AG10803 (cell line): ENCODE measurements around the gene WDR36.

Experiments used
- DNase-seq: peaks from one replicate; pipeline ENCODE4 v3.0.0; 2010; ENCODE audit warnings: low read depth
- H3K4me3 ChIP-seq: 2 replicates; pipeline ENCODE4 v1.5.1; 2011; ENCODE audit warnings: mild to moderate bottlenecking, low read length, control low read depth
- CTCF ChIP-seq: conservative IDR thresholded peaks from 2 replicates; pipeline ENCODE4 v1.5.1; 2011; ENCODE audit warnings: mild to moderate bottlenecking, low read length, control low read depth, inconsistent platforms

WDR36 gene

DNA sequence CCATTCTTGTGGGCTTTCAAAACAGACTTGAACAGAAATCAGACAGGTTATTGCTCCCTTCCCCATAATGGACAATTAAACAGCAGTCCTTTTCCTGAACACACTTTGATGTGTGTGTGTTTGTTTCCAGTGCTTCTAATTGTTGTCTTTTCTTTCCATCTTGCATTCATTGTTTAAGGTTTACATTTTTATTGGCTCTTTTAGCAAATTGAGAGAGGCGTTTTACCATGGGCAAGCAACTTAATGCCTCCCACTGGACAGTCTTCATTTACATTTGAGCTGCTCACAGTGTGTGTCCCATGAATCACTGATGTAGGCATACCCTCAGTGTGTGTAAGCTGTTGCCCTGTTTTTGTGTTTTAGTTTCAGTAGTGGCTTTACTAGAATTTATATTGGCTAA lies 25.0 kb downstream of the WDR36 start:
- H3K4me3 ChIP-seq = no peak overlapping the region
- DNase-seq = no peak
- no peak for TF ChIP-seq CTCF

DNA sequence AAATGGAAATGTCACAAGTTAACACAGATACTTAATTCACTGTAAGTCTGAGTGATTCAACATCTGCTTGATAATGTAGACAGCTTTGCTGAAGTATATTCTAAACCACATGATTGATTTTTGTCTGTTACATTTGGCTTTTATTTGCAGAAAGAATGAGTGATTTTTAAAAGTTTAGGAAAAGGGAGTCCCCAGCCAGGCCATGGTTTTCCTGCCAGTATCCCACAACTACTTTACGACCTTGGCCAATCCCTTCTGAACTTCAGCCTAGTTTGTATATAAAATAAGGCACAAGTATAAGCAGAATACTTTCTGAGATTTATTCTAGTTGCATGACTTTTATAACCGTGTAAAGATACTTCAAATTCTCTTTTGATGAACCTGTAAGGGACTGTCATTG lies 27.1 kb downstream of the WDR36 start:
- no peak overlapping the region for H3K4me3 ChIP-seq
- DNase-seq = no peak
- TF ChIP-seq CTCF = no peak

- no peak for TF ChIP-seq CTCF
- DNase-seq = no peak
- H3K4me3 ChIP-seq = no peak overlapping the region
Measured at GRCh38 chr5:111119856-111120255, 27.7 kb downstream of the WDR36 start.

- no peak overlapping the region for H3K4me3 ChIP-seq
- TF ChIP-seq CTCF = no peak
Measured at GRCh38 chr5:111120911-111121310, 28.8 kb downstream of the WDR36 start.

GRCh38 chr5:111121926-111122325 lies 29.8 kb downstream of the WDR36 start:
- no peak for DNase-seq
- no peak overlapping the region for H3K4me3 ChIP-seq
- no peak for TF ChIP-seq CTCF

More at GRCh38 chr5:111120911-111121310, 28.8 kb downstream of the WDR36 start:
- DNase-seq = no peak

DNA sequence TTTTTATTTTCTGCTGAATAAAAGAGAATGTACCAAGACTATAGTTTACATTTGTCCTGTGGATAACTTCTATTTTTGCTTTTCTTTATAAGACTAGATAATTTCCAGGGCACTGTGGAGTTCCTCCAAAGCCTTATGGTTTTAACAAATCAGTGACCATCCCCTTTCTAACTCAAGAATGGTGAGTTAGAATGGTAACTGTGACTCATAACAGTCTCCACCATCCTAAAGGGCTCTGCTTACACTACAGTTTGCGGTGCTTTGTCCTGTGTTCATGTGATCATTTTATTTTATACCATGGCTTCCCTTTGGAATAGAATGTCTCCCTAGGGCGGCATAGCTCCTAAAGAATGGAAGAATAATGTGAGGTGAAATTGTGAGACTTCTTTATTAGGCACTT lies 30.2 kb downstream of the WDR36 start:
- H3K4me3 ChIP-seq = no peak overlapping the region
- TF ChIP-seq CTCF = no peak

DNA sequence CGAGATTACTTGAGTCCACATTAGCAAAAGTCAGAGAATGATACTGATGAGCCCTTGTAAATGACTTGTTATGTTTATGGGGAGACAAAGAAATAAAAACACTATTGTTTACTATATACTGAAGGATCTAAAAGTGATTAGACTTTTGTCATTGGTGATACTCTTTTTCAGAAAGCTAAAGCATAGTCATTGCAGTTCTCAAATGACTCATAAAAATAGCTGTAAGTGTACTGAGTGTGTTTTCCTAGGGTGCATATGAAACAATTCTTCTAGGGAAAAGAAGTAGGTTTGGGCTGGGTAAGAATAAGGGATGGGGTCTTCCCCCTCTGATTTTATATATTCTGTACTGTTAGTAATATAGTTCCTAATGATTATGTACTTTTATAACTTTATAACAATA lies 32.6 kb downstream of the WDR36 start:
- no peak for DNase-seq
- no peak overlapping the region for H3K4me3 ChIP-seq
- TF ChIP-seq CTCF = no peak

More for the DNA sequence above, 30.2 kb downstream of the WDR36 start:
- no peak for DNase-seq
